Fibroblast of lung (primary cell): ENCODE measurements around the gene BMS1. TPM values are rescaled to one million over a fixed set of nuclear protein-coding genes. Genes with fewer than 3 reads are reported as not detected.

Experiments
- DNase-seq, 2 donors: peaks; one replicate each; pipeline versions ENCODE4 v3.0.0 to v3.0.0-alpha.2; 2010; ENCODE audit warnings: low read depth in 2 of 2
- H2AFZ ChIP-seq: 2 replicates; pipeline ENCODE4 v1.5.1; 2012; ENCODE audit warnings: low read length, control low read depth, inconsistent platforms
- H3K27ac ChIP-seq: 2 replicates; pipeline ENCODE4 v1.5.1; 2011; ENCODE audit warnings: low read length, control low read depth; ENCODE audit not compliant: insufficient read depth
- H3K27me3 ChIP-seq: 2 replicates; pipeline ENCODE4 v1.5.1; 2011; ENCODE audit warnings: mild to moderate bottlenecking, low read length; ENCODE audit not compliant: control insufficient read depth, insufficient read depth
- H3K36me3 ChIP-seq: 2 replicates; pipeline ENCODE4 v1.5.1; 2011; ENCODE audit warnings: low read length; ENCODE audit not compliant: control insufficient read depth, insufficient read depth
- H3K4me1 ChIP-seq: 2 replicates; pipeline ENCODE4 v1.5.1; 2011; ENCODE audit warnings: low read length; ENCODE audit not compliant: control insufficient read depth, insufficient read depth; ENCODE audit errors: extremely low read depth
- H3K4me2 ChIP-seq: 2 replicates; pipeline ENCODE4 v1.5.1; 2011; ENCODE audit warnings: low read length, control low read depth; ENCODE audit not compliant: insufficient read depth; ENCODE audit errors: extremely low read depth
- H3K4me3 ChIP-seq, 4 experiments: fragments of 200-600 bp in 1 of 4; sonication (generic) in 1 of 4; replicated peaks in 1 of 4; 2 replicates each; pipeline ENCODE4 v1.5.1; 2011 to 2016; ENCODE audit warnings: low read length in 4 of 4, low read depth in 3 of 4, mild to moderate bottlenecking in 3 of 4, control low read depth in 2 of 4, inconsistent platforms in 1 of 4, mixed read lengths in 1 of 4; ENCODE audit not compliant: insufficient read depth in 1 of 4; ENCODE audit errors: control extremely low read depth in 1 of 4
- H3K79me2 ChIP-seq: 2 replicates; pipeline ENCODE4 v1.5.1; 2012; ENCODE audit warnings: mild to moderate bottlenecking, low read length, inconsistent platforms; ENCODE audit not compliant: control insufficient read depth, insufficient read depth
- H3K9ac ChIP-seq: 2 replicates; pipeline ENCODE4 v1.5.1; 2011; ENCODE audit warnings: mild to moderate bottlenecking, low read length, control low read depth; ENCODE audit not compliant: insufficient read depth
- H3K9me3 ChIP-seq: 2 replicates; pipeline ENCODE4 v1.5.1; 2012; ENCODE audit warnings: low read depth, low read length; ENCODE audit not compliant: control insufficient read depth, insufficient read depth
- H4K20me1 ChIP-seq: 2 replicates; pipeline ENCODE4 v1.5.1; 2011; ENCODE audit warnings: low read length; ENCODE audit not compliant: control insufficient read depth, insufficient read depth; ENCODE audit errors: extremely low read depth
- EZH2 ChIP-seq: IDR thresholded peaks from 2 replicates; pipeline ENCODE4 v1.5.1; 2012; ENCODE audit warnings: low read length, control low read depth, mild to moderate bottlenecking; ENCODE audit errors: missing control alignments
- polyA plus RNA-seq, 2 donors: library from polyadenylated mRNA; depleted of rRNA in 1 of 2; stranded (reverse) in 1 of 2; unstranded in 1 of 2; fragments of >200 nt; gene quantifications; 2 replicates each; pipeline ENCODE4 v1.2.1, GENCODE V29; 2011 to 2012; ENCODE audit warnings: missing spikeins in 1 of 2
- total RNA-seq: library from RNA; depleted of rRNA; stranded (reverse); fragments of >200 nt; gene quantifications from 2 replicates; pipeline ENCODE4 v1.2.1, GENCODE V29; 2014
- TF ChIP-seq, protein P1 (sequence below), 2 donors: IDR thresholded peaks in 1 of 2; conservative IDR thresholded peaks in 1 of 2; 1 replicate in 1 of 2; 2 replicates in 1 of 2; pipeline ENCODE4 v1.5.1; 2011 to 2012; ENCODE audit warnings: low read length in 2 of 2, control low read depth in 1 of 2, inconsistent platforms in 1 of 2, low read depth in 1 of 2, mild to moderate bottlenecking in 1 of 2

Gene BMS1
- total and polyA plus RNA-seq, 2 donors (not counting 1 experiment from before 2014, with no cell fraction given), result 6.4 to 13.9 TPM

DNA sequence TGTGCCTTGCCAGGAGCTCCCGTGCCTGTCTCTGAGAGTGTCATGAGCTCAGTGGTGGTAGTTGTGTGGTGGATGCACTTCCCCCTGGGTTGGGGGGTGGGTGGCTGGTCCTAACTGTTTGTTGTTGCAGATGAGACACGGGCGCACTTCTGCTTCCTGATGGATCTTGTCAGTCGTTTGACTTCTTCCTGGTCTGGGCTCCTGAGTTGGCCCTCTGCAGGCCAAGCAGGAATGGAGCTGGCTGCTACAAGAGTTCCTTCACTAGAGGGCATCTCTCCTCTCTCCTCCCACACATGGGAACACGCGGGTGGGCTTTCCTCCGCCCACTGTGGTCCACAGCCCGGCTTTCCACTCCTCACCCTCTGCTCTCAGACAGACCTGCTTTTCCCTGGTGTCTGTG is 82.0 kb downstream of the BMS1 start:
- Histone ChIP-seq H3K4me2 (no peak overlapping the region), H3K4me3 (no peak overlapping the region), H3K9me3 (no peaks in the 10 kb centered on the region), H3K36me3 (no peaks in the 10 kb centered on the region), H3K27me3 (peaks cover 7% of the 10 kb centered on the region), H3K27ac (no peak overlapping the region), H3K4me1 (no peaks in the 10 kb centered on the region), H3K9ac (no peak overlapping the region), H4K20me1 (no peaks in the 10 kb centered on the region), H2AFZ (no peak overlapping the region), H3K79me2 (no peaks in the 10 kb centered on the region)
- peak in 1 of 2 donors; percentile 7 for DNase-seq
- TF ChIP-seq EZH2, result no peak
- TF ChIP-seq, protein P1, sequence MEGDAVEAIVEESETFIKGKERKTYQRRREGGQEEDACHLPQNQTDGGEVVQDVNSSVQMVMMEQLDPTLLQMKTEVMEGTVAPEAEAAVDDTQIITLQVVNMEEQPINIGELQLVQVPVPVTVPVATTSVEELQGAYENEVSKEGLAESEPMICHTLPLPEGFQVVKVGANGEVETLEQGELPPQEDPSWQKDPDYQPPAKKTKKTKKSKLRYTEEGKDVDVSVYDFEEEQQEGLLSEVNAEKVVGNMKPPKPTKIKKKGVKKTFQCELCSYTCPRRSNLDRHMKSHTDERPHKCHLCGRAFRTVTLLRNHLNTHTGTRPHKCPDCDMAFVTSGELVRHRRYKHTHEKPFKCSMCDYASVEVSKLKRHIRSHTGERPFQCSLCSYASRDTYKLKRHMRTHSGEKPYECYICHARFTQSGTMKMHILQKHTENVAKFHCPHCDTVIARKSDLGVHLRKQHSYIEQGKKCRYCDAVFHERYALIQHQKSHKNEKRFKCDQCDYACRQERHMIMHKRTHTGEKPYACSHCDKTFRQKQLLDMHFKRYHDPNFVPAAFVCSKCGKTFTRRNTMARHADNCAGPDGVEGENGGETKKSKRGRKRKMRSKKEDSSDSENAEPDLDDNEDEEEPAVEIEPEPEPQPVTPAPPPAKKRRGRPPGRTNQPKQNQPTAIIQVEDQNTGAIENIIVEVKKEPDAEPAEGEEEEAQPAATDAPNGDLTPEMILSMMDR (conservative IDR thresholded peaks at IDR 0.05 in 1 of 2, IDR thresholded peaks at IDR 0.05 in 1 of 2; ENCODE audit: low read depth in 1 of 2, low read length in 2 of 2), result peak; percentile 32 to 44

DNA sequence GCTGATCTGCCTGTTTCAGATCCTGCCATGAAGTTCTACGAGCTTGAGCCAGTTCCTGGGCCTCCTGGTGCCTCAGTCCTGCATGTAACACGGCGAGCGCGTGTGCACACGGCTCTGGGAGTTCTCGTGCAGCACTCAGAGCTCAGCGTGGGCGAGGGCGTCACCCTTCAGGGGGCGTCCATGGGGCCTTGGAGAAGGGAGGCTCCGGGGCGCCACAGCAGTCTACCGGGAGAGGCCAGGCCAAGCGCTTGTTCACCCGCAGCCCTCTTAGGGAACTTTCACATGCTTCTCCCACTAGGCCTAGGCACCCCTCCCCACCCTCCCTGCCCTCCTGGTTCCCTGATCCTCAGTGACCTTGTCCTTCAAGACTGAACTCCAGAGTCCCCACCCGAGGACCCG is 83.1 kb downstream of the BMS1 start:
- Histone ChIP-seq H2AFZ (no peak overlapping the region), H3K79me2 (no peaks in the 10 kb centered on the region), H3K9me3 (no peaks in the 10 kb centered on the region), H3K27me3 (peaks cover 7% of the 10 kb centered on the region), H3K4me1 (no peaks in the 10 kb centered on the region), H3K4me3 (no peak overlapping the region), H3K9ac (no peak overlapping the region), H3K36me3 (no peaks in the 10 kb centered on the region), H4K20me1 (no peaks in the 10 kb centered on the region), H3K27ac (no peak overlapping the region), H3K4me2 (no peak overlapping the region)
- no peak for DNase-seq
- no peak for TF ChIP-seq EZH2
- TF ChIP-seq, protein P1 (conservative IDR thresholded peaks at IDR 0.05 in 1 of 2, IDR thresholded peaks at IDR 0.05 in 1 of 2; ENCODE audit: low read depth in 1 of 2, low read length in 2 of 2), result no peak

DNA sequence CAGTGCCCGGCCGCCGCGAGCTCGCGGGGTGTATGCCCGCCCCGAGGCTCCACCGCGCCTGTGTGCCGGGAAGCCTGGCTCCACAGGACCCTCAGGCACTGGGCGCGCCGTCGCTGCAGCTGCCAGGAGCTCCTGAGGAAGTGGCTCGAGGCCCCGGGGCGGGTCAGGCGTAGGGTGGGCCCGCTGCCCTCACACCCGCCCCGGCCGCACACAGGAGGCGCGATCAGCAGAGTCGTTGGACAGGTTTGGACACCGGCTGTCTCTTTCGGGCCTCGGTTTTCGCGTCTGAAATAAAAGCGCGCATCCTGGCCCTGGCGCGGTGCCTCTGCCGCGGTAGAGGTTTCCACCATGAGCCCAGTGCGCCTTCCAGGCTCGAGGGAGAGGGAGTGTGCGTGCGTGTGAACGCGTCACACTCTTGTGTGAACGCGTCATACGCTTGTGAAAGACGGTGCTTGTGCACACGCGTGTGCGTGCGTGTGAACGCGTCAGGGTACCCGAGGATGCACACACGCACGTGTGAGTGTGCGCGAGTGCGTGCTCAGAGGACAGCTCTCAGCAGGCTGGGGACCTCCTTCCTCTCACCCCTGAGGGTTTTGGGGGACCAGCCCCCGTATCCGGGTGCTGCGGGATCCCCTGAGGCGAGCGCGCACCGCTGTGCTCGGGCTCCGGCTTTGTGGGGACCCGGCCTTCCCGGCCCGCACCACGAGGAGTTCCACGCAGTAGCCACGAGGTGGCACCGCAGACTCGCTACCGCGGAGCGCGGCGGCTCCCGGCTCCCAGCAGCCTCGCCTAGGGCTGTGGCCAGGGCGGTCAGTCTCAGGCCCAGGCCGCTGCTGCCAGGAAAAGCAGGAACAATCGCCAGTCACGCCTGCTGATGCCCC is 83.8 kb downstream of the BMS1 start:
- Histone ChIP-seq H3K79me2 (no peaks in the 10 kb centered on the region), H3K4me3 (peak overlapping the region in 1 of 4 experiments; percentile 37), H4K20me1 (no peaks in the 10 kb centered on the region), H3K27ac (no peak overlapping the region), H2AFZ (peak overlapping the region; percentile 53), H3K27me3 (peaks cover 7% of the 10 kb centered on the region), H3K4me2 (peak overlapping the region; percentile 59), H3K36me3 (no peaks in the 10 kb centered on the region), H3K4me1 (no peaks in the 10 kb centered on the region), H3K9ac (no peak overlapping the region), H3K9me3 (no peaks in the 10 kb centered on the region)
- DNase-seq, result peak; percentile 61 to 67
- TF ChIP-seq, protein P1 (conservative IDR thresholded peaks at IDR 0.05 in 1 of 2, IDR thresholded peaks at IDR 0.05 in 1 of 2; ENCODE audit: low read depth in 1 of 2, low read length in 2 of 2), result peak; percentile 57 to 64
- peak; percentile 60 for TF ChIP-seq EZH2
